Colonic mucosa (tissue), 4 donors: Measurements from ENCODE around the gene NR2F2. TPM values are rescaled to one million over a fixed set of nuclear protein-coding genes. Genes with fewer than 3 reads are reported as not detected.

Source experiments
- DNase-seq: peaks from one replicate; pipeline ENCODE4 v3.0.0-alpha.2; 2020
- H3K27ac ChIP-seq: fragments of 200-600 bp; one replicate; pipeline ENCODE4 v1.8.0; 2021
- H3K27me3 ChIP-seq: fragments of 200-600 bp; one replicate; pipeline ENCODE4 v1.8.0; 2021
- H3K36me3 ChIP-seq: fragments of 200-600 bp; one replicate; pipeline ENCODE4 v1.8.0; 2021
- H3K4me1 ChIP-seq: fragments of 200-600 bp; one replicate; pipeline ENCODE4 v1.8.0; 2021; ENCODE audit warnings: mild to moderate bottlenecking
- H3K4me3 ChIP-seq: fragments of 200-600 bp; one replicate; pipeline ENCODE4 v1.8.0; 2021
- H3K9ac ChIP-seq, 2 donors: one replicate each; pipeline ENCODE4 v1.7.0; 2013; ENCODE audit warnings: control low read depth in 2 of 2, low read depth in 2 of 2, low read length in 2 of 2
- H3K9me3 ChIP-seq: fragments of 200-600 bp; one replicate; pipeline ENCODE4 v1.8.0; 2021
- intact Hi-C: fragments of 100-400 bp; cut with DNase I; formaldehyde crosslinking; loops from one replicate; pipeline ENCODE4 v1.14.1; 2022
- total RNA-seq, 2 donors: library from RNA; stranded (reverse); fragmentation: NEBNext Ultra II Directional in 1 of 2; extraction: Animal tissue kit (Norgen Biotek cat#: 25700) in 1 of 2; gene quantifications; one replicate each; pipeline ENCODE4 v1.2.1, GENCODE V29; 2021
- TF ChIP-seq, protein P1 (sequence below): fragments of 200-600 bp; IDR thresholded peaks from one replicate; pipeline ENCODE4 v1.8.0; 2022; ENCODE audit warnings: antibody characterized with exemption, mild to moderate bottlenecking
- donor health status: healthy.
- donor health status: DM: no; HTN: no; CAD: no.
- donor health status: DM: no; HTN: no; CAD: no.

NR2F2 gene
- total RNA-seq, 2 donors from 2014 or later, result 25.7 to 35.0 TPM

DNA sequence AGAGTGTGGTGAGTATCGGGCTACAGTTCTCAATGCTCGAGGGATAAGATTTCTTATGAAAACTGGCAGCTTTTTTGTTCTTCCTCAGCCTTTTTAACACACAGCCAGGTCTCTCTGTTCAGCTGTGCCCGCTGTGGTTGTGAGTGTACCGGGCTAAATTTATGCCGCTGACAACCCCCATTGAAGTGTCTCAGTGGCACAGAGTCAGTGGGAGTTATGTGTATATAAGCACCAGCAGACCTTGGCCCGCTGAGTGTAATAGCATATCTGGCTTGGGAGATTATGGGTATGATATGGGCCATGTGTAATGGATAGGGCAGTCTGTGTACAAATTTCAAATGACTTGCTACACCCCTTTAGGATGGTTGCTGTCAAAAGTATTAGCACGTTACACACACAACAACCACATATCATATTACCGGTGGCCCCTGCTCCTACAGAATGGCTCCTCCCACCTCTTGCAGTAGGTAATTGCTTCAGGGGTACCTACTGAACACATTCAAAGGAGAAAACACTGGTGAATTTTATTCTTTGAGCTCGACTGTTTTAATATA lies 26.9 kb upstream of the NR2F2 start:
- Histone ChIP-seq H3K27ac (no peak overlapping the region), H3K9me3 (no peaks in the 10 kb centered on the region), H3K4me3 (no peak overlapping the region), H3K36me3 (no peaks in the 10 kb centered on the region), H3K4me1 (no peaks in the 10 kb centered on the region), H3K27me3 (no peaks in the 10 kb centered on the region), H3K9ac (no peak overlapping the region)
- intact Hi-C loops, result no loop called here
- TF ChIP-seq, protein P1, sequence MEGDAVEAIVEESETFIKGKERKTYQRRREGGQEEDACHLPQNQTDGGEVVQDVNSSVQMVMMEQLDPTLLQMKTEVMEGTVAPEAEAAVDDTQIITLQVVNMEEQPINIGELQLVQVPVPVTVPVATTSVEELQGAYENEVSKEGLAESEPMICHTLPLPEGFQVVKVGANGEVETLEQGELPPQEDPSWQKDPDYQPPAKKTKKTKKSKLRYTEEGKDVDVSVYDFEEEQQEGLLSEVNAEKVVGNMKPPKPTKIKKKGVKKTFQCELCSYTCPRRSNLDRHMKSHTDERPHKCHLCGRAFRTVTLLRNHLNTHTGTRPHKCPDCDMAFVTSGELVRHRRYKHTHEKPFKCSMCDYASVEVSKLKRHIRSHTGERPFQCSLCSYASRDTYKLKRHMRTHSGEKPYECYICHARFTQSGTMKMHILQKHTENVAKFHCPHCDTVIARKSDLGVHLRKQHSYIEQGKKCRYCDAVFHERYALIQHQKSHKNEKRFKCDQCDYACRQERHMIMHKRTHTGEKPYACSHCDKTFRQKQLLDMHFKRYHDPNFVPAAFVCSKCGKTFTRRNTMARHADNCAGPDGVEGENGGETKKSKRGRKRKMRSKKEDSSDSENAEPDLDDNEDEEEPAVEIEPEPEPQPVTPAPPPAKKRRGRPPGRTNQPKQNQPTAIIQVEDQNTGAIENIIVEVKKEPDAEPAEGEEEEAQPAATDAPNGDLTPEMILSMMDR, result no peak
- DNase-seq, result no peak

DNA sequence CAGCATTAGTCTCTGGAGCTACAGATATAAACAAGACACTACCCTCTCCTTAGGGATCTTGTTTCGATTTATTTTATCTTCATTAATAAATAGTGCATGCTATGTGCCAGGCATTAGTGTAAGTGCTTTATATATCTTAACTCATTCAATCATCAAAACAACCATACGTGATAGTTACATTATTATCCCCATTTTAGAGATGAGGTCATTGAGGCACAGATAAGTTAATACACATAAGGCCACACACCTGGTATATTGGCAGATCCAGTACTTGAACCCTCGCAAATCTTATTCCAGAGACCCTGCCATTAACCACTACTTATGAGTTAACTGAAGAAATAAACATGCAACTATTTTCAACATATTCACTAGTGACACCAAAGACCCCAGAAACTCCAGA lies 25.7 kb upstream of the NR2F2 start:
- Histone ChIP-seq H3K4me3 (no peak overlapping the region), H3K4me1 (no peaks in the 10 kb centered on the region), H3K27ac (no peak overlapping the region), H3K9me3 (no peaks in the 10 kb centered on the region), H3K27me3 (no peaks in the 10 kb centered on the region), H3K9ac (no peak overlapping the region), H3K36me3 (no peaks in the 10 kb centered on the region)
- DNase-seq, result no peak
- TF ChIP-seq, protein P1, result no peak
- intact Hi-C loops, result no loop called here

DNA sequence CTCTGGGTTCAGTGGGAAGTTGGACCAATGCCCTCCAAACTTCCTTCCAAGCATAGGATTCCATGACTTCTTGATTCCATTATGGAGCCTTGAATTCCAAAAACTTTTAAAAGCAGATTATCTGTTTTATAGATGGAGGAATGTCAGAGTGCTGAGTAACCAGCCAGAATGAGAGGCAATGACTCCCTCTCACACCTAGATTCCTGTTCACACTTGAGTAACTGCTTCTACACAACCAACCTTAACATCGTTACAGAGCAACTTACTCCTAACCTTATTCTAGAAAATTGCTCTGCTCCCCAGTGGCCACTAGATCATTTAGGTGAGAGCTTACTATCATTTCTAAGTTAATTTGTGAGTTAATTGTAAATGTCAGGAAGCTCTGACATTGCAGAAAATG lies 24.2 kb upstream of the NR2F2 start:
- H3K27ac ChIP-seq, result no peak overlapping the region
- no peak for DNase-seq
- H3K4me1 ChIP-seq, result no peaks in the 10 kb centered on the region
- TF ChIP-seq, protein P1, result no peak
- H3K9me3 ChIP-seq, result no peaks in the 10 kb centered on the region
- H3K4me3 ChIP-seq, result no peak overlapping the region
- no peaks in the 10 kb centered on the region for H3K27me3 ChIP-seq
- H3K9ac ChIP-seq, result no peak overlapping the region
- intact Hi-C loops, result no loop called here
- no peaks in the 10 kb centered on the region for H3K36me3 ChIP-seq

DNA sequence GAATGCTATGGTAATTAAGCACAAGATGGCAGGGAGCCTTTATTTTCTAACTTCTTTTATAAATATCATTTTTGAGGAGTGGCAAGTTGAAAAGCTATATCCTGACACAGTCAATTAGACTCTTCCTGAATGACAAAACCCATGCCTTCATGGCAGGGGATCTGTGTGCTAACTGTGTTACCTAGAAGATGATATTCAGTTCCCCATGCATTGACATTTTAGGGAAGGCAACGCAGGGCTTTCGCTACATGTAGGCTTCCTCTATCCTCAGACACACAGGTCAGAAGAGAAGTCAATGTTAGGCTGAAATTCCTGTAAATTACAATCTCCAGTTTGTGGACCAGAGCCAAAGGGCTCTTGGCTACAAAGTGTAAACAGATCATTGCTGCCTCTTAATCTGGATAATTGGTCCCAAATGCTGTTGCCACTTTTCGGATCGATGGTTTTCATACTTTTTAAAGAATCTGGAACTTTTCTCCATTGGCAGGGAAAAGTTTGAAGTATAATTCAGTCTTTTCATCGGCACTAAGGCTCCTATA lies 22.6 kb upstream of the NR2F2 start:
- intact Hi-C loops, result no loop called here
- Histone ChIP-seq H3K4me1 (no peaks in the 10 kb centered on the region), H3K4me3 (no peak overlapping the region), H3K27ac (no peak overlapping the region), H3K9me3 (no peaks in the 10 kb centered on the region), H3K36me3 (no peaks in the 10 kb centered on the region), H3K9ac (no peak overlapping the region), H3K27me3 (no peaks in the 10 kb centered on the region)
- DNase-seq, result no peak
- TF ChIP-seq, protein P1, result no peak

DNA sequence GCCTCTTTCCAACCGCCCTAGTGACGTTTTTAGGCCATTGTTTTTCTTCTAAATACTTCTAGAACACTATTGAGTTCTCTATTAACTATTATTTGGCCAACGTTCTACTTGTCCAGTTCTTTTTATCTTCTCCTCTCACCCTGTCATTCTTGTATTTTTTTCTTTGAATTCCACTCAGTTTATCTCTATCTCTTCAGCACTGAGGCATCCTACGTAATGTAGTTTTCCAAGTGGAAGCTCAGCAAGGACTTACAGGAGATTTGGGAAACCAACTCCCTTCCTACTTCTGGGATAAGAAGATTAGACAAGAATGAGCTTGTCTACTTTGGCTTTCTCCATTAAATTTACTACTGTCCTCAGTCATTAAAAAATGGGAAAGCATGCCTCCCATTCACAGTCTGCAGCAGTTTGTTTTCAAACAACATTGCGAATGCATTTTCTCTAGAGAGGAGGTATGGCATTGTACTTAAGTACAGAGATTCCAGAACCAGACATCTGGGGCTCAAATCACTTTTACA lies 21.3 kb upstream of the NR2F2 start:
- Histone ChIP-seq H3K9ac (no peak overlapping the region), H3K27me3 (no peaks in the 10 kb centered on the region), H3K4me3 (no peak overlapping the region), H3K36me3 (no peaks in the 10 kb centered on the region), H3K9me3 (no peaks in the 10 kb centered on the region), H3K27ac (no peak overlapping the region), H3K4me1 (no peaks in the 10 kb centered on the region)
- intact Hi-C loops, result no loop called here
- TF ChIP-seq, protein P1, result no peak
- DNase-seq, result no peak
